IPS-11a (cell line): ENCODE results near the gene SLC28A1.
"Not testable (repeated sequence)": the region's sequence is repeated elsewhere in the genome, so short reads cannot be mapped to it uniquely, and the experiment has no call there.

Experiments
- H3K4me3 ChIP-seq: one replicate; pipeline ENCODE4 v1.5.1; 2013; ENCODE audit warnings: low read depth, low read length, control low read depth

The SLC28A1 gene, protein sequence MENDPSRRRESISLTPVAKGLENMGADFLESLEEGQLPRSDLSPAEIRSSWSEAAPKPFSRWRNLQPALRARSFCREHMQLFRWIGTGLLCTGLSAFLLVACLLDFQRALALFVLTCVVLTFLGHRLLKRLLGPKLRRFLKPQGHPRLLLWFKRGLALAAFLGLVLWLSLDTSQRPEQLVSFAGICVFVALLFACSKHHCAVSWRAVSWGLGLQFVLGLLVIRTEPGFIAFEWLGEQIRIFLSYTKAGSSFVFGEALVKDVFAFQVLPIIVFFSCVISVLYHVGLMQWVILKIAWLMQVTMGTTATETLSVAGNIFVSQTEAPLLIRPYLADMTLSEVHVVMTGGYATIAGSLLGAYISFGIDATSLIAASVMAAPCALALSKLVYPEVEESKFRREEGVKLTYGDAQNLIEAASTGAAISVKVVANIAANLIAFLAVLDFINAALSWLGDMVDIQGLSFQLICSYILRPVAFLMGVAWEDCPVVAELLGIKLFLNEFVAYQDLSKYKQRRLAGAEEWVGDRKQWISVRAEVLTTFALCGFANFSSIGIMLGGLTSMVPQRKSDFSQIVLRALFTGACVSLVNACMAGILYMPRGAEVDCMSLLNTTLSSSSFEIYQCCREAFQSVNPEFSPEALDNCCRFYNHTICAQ

DNA sequence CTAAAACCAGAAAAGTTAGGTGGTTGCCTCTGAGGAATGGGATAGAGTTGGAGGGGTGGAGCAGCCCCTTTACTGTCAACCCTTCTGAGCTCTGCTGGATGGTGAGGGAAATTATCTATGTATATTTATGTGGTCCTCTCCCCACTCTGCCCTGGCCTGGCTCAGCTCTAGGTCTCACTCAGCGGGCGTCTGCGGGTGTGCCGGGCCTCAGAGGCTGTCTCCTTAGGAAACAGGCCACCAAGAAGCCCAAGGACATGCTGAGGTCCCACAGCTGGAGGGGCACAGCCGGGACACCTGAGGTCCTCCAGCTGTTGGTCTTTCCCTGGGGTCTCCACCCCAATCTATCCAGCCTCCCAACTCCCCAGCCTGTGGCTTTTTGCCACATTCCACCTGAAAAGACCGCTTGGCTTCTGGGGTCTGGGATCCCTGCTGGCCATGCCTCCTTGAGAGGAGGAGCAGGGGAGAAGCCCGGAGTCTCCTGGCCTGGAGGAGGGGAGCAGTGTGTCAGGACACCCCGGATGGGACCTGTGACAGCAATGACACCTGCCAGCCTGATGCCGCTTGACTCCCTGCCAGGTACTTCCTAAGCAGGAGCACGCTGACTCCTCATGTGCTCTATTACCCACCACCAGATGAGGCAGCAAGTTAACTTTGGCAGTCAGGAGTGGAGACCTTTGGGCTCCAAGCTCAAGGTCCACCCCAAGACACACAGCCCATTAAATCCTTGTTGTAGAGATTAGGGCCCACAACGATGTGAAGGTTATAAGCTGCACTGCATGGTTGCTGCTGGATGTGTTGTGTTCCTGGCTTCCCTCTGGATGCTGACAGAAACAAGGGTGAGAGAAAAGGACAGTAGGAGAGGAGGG is at the start of gene SLC28A1:
Gene SLC28A1, plus strand, starts transcription at position 747 of the 866 bp plus-strand sequence. CDS start 3,099 bp downstream, outside the sequence.
- no peak within 1 kb of the TSS for H3K4me3 ChIP-seq

- no peak overlapping the region for H3K4me3 ChIP-seq
Observed at GRCh38 chr15:84834969-84835368, 49.5 kb upstream of the SLC28A1 start.

DNA sequence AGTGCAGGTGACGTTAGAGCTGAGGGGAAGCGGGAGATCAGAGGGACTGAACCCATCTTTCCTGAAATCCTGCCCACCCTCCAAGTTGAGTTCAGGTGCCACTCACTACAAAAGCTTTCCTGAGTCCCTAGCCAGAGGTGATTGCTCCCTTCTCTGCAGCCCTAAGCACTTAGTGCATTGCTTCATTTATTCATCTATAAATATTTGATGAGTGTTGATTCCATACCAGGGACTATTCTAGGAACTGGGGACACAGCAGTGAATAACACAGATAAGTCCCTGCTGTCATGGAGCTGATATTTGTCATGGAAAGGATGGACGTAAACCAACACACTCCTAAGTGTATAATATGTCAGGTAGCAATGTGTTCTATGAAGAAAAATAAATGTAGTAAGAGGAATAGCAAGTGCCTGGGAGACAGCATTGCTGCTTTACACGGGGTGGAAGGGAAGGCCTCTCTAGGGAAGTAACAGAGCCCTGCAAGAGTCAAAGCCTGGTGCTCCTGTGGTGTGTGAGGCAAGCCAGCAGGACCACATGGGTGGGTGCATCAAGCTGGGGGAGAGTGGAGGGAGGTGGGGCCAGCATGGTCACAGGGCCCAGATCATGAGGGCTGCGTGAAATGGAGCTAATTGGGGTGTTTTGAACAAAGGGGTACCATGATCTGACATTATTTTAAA is 48.7 kb upstream of the SLC28A1 start:
- H3K4me3 ChIP-seq, result no peak overlapping the region

DNA sequence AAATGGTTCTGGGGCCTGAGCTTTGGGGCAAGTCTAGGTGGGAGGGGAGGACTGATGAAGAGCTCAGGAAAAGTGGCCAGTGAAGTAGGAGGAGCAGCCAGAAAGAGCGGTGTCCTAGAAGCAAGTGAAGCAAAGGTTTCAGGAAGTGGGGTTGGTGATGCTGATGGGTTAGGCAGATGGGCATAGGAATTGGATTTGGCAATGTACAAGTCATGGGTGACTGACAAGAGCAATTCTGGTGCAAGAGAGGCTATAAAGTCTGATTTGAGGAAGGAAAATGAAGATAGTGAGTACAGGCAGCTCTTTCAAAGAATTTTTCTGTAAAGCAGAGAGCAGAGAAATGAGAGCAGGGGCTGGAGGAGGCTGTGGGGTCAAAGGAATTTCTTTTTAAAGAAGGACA is 47.6 kb upstream of the SLC28A1 start:
- H3K4me3 ChIP-seq, result no peak overlapping the region

- no peak overlapping the region for H3K4me3 ChIP-seq
Observed at GRCh38 chr15:84839714-84840113, 44.7 kb upstream of the SLC28A1 start.

GRCh38 chr15:84840255-84840654 is 44.2 kb upstream of the SLC28A1 start:
- H3K4me3 ChIP-seq, result no peak overlapping the region

- no peak overlapping the region for H3K4me3 ChIP-seq
Observed at GRCh38 chr15:84840741-84841429, 43.6 kb upstream of the SLC28A1 start.

DNA sequence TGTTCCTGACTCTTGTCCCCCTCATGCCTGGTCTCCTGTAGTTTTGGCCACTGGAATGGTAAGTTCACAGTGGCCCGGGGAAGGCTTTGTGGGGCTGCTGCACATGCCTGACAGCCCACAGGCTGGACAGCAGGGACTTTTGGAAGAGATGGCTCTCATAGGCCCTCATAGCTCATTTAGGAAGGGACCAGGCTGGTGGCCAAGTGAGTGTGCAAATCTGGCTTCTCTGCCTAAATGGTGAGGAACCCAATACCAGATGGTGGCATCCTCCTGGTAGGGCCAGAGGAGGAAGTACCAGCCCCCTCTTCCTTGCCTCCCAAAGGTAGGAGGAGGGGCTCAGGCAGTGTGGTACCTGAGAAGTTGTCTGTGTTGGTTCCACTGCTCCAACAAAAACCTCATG is 41.7 kb upstream of the SLC28A1 start:
- no peak overlapping the region for H3K4me3 ChIP-seq

- no peak overlapping the region for H3K4me3 ChIP-seq
Observed at GRCh38 chr15:84844964-84845363, 39.5 kb upstream of the SLC28A1 start.

GRCh38 chr15:84845631-84846030 is 38.8 kb upstream of the SLC28A1 start:
- H3K4me3 ChIP-seq, result not testable (repeated sequence)

DNA sequence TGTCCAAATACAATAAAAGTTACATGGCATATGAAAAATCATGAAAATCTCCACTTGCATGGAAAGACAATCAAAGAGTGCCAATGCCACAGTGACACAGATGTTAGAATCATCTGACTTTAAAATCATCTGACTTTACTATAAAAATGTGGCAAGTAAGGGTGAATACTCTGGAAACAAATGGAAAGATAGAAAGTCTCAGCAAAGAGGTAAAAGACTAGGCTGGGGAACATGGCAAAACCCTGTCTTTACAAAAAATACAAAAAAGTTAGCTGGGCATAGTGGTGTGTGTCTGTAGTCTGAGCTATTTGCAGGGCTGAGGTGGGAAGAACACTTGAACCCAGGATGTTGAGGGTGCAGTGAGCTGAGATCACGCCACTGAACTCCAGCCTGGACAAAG is 38.2 kb upstream of the SLC28A1 start:
- H3K4me3 ChIP-seq, result no peak overlapping the region

DNA sequence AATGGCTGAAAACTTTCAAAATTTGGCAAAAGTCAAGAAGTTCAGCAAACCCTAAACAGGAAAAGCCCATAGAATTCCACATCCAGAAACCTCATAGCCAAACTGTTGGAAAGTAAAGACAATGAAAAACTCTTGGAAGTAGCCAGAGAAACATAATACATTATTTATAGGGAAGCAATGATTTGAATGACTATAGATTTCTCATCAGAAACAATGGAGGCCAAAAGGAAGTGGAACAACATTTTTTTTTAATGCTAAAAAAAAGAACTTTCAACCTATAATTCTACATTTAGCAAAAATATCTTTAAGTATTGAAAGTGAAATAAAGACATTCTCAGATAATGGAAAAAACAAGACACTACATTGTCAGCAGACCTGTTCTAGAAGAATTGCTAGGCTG is 37.1 kb upstream of the SLC28A1 start:
- H3K4me3 ChIP-seq, result no peak overlapping the region

- H3K4me3 ChIP-seq, result no peak overlapping the region
Observed at GRCh38 chr15:84852212-84852611, 32.2 kb upstream of the SLC28A1 start.

GRCh38 chr15:84855136-84855535 is 29.3 kb upstream of the SLC28A1 start:
- H3K4me3 ChIP-seq, result no peak overlapping the region

DNA sequence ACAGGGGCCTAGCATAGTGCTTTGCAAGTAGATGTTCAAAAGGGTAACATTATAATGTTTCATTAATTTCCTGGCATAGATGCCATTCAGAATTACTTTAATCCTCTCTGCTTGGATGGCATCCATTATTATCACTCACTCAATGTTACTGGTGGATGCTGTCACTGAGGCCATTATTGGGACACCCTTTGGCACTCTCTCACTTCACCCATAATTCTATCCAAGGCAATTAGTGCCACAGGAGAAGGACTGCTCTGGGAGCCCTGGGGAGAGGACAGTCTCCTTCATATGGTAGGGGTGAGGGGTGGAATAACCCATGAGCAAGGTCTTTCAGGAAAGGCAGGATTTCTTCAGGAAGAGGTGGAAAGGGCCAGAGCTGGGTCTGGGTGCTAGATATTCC is 28.7 kb upstream of the SLC28A1 start:
- H3K4me3 ChIP-seq, result no peak overlapping the region

GRCh38 chr15:84856731-84857417 is 27.6 kb upstream of the SLC28A1 start:
- no peak overlapping the region for H3K4me3 ChIP-seq

DNA sequence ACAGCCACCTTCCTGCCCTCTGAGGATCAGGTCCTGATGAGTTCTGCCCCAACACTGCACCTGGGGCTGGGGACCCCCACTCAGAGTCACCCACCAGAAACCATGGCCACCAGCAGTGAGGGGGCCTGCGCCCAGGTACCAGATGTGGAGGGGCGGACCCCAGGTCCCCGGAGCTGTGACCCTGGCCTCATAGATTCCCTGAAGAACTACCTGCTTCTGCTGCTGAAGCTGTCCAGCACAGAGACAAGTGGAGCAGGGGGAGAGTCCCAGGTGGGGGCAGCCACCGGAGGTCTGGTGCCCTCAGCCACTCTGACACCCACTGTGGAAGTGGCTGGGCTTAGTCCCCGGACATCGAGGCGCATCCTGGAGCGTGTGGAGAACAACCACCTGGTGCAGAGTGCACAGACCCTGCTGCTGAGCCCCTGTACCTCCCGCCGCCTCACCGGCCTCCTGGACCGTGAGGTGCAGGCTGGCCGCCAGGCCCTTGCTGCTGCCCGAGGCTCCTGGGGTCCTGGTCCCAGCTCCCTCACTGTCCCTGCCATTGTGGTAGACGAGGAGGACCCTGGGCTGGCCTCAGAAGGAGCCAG is 27.0 kb upstream of the SLC28A1 start:
- H3K4me3 ChIP-seq, result no peak overlapping the region

GRCh38 chr15:84858231-84858630 is 26.2 kb upstream of the SLC28A1 start:
- H3K4me3 ChIP-seq, result no peak overlapping the region

- no peak overlapping the region for H3K4me3 ChIP-seq
Observed at GRCh38 chr15:84859144-84859543, 25.3 kb upstream of the SLC28A1 start.
